IMR-90 (cell line): Measurements from ENCODE around the gene AKT2. TPM values are rescaled to one million over a fixed set of nuclear protein-coding genes. Genes with fewer than 3 reads are reported as not detected.

Source experiments
- ATAC-seq: fragments of 200-7000 bp; cut with Tn5 transposase; 2 replicates; pipeline ENCODE4 v1.9.1; 2020; ENCODE audit warnings: low read depth, mild to moderate bottlenecking, moderate library complexity
- BruUV-seq: library from RNA; stranded (reverse); fragments of 400-500 nt; replicated peaks from 2 replicates; lab custom pipeline; 2021; lab: Mats Ljungman, UMichigan
- CTCF ChIA-PET: fragments of 300-600 bp; formaldehyde crosslinking; extraction: SDS; loops from one replicate; lab custom pipeline; 2021; ENCODE audit warnings: antibody characterized with exemption; lab: Yijun Ruan, JAX
- POLR2A ChIA-PET: fragments of 300-600 bp; sonication (Branson Sonifier 250); formaldehyde crosslinking; loops from one replicate; lab custom pipeline; 2022; ENCODE audit warnings: antibody characterized with exemption; ENCODE audit not compliant: unreplicated experiment; lab: Charles Lee
- DNase-seq: peaks from one replicate; pipeline ENCODE4 v3.0.0; 2013
- H2AFZ ChIP-seq: replicated peaks from 2 replicates; pipeline ENCODE3; 2013; ENCODE audit warnings: low read length, mild to moderate bottlenecking; ENCODE audit not compliant: poor library complexity
- H2AK5ac ChIP-seq: 2 replicates; pipeline ENCODE4 v1.6.1; 2013; ENCODE audit warnings: low read depth, low read length, inconsistent platforms
- H2AK9ac ChIP-seq: replicated peaks from 2 replicates; pipeline ENCODE3; 2013; ENCODE audit warnings: mild to moderate bottlenecking, low read depth, low read length, moderate library complexity; ENCODE audit not compliant: poor library complexity
- H2BK120ac ChIP-seq: 2 replicates; pipeline ENCODE4 v1.6.1; 2013; ENCODE audit warnings: low read depth, low read length, inconsistent platforms
- H2BK15ac ChIP-seq: 3 replicates; pipeline ENCODE4 v1.6.1; 2013; ENCODE audit warnings: low read depth, low read length, inconsistent platforms
- H2BK20ac ChIP-seq: 2 replicates; pipeline ENCODE4 v1.6.1; 2013; ENCODE audit warnings: low read depth, mild to moderate bottlenecking, inconsistent platforms, low read length, moderate library complexity
- H2BK5ac ChIP-seq: 2 replicates; pipeline ENCODE4 v1.6.1; 2013; ENCODE audit warnings: mild to moderate bottlenecking, low read depth, low read length, inconsistent platforms; ENCODE audit not compliant: poor library complexity, severe bottlenecking
- H3K14ac ChIP-seq: replicated peaks from 2 replicates; pipeline ENCODE4 v1.6.1; 2013; ENCODE audit warnings: low read depth, low read length, inconsistent platforms
- H3K18ac ChIP-seq: 2 replicates; pipeline ENCODE4 v1.6.1; 2013; ENCODE audit warnings: low read depth, low read length, control low read depth
- H3K23ac ChIP-seq: 2 replicates; pipeline ENCODE4 v1.6.1; 2013; ENCODE audit warnings: low read depth, low read length, inconsistent platforms
- H3K27ac ChIP-seq: 2 replicates; pipeline ENCODE4 v1.5.1; 2013; ENCODE audit warnings: mild to moderate bottlenecking, control low read depth, low read length; ENCODE audit not compliant: insufficient read depth
- H3K27me3 ChIP-seq: 2 replicates; pipeline ENCODE4 v1.6.1; 2013; ENCODE audit warnings: low read length; ENCODE audit not compliant: control insufficient read depth, insufficient read depth
- H3K36me3 ChIP-seq: 2 replicates; pipeline ENCODE4 v1.6.1; 2013; ENCODE audit warnings: low read length, mixed read lengths; ENCODE audit not compliant: control insufficient read depth, insufficient read depth
- H3K4ac ChIP-seq: 2 replicates; pipeline ENCODE4 v1.6.1; 2013; ENCODE audit warnings: low read depth, low read length, inconsistent platforms
- H3K4me1 ChIP-seq: 2 replicates; pipeline ENCODE4 v1.6.1; 2013; ENCODE audit warnings: low read length, mixed read lengths; ENCODE audit not compliant: control insufficient read depth, insufficient read depth
- H3K4me2 ChIP-seq: 2 replicates; pipeline ENCODE4 v1.6.1; 2013; ENCODE audit warnings: low read depth, mild to moderate bottlenecking, control low read depth, low read length, moderate library complexity
- H3K4me3 ChIP-seq: 2 replicates; pipeline ENCODE4 v1.5.1; 2013; ENCODE audit warnings: low read depth, mild to moderate bottlenecking, control low read depth, low read length, moderate library complexity; ENCODE audit not compliant: insufficient read depth
- H3K56ac ChIP-seq: 2 replicates; pipeline ENCODE4 v1.6.1; 2013; ENCODE audit warnings: low read length, inconsistent platforms; ENCODE audit not compliant: insufficient read depth; ENCODE audit errors: extremely low read depth
- H3K79me1 ChIP-seq, 2 experiments: 2 replicates each; pipeline ENCODE4 v1.6.1; 2013; ENCODE audit warnings: low read length in 2 of 2, inconsistent platforms in 1 of 2, low read depth in 1 of 2
- H3K9ac ChIP-seq: 2 replicates; pipeline ENCODE4 v1.6.1; 2013; ENCODE audit warnings: low read depth, low read length, control low read depth
- H3K9me1 ChIP-seq: 2 replicates; pipeline ENCODE4 v1.6.1; 2013; ENCODE audit warnings: low read length, inconsistent platforms; ENCODE audit not compliant: insufficient read depth
- H3K9me3 ChIP-seq: 2 replicates; pipeline ENCODE4 v1.6.1; 2013; ENCODE audit warnings: low read length; ENCODE audit not compliant: control insufficient read depth, insufficient read depth
- H4K20me1 ChIP-seq: 2 replicates; pipeline ENCODE4 v1.6.1; 2013; ENCODE audit warnings: low read length, inconsistent platforms; ENCODE audit not compliant: insufficient read depth
- H4K5ac ChIP-seq: 2 replicates; pipeline ENCODE4 v1.6.1; 2013; ENCODE audit warnings: mild to moderate bottlenecking, low read depth, low read length, control low read depth
- H4K8ac ChIP-seq, 2 experiments: 2 replicates each; pipeline ENCODE4 v1.6.1; 2013; ENCODE audit warnings: low read depth in 2 of 2, low read length in 2 of 2, control low read depth in 1 of 2, inconsistent platforms in 1 of 2
- H4K91ac ChIP-seq: 2 replicates; pipeline ENCODE4 v1.6.1; 2013; ENCODE audit warnings: low read depth, low read length, inconsistent platforms; ENCODE audit not compliant: insufficient read depth
- BHLHE40 ChIP-seq: fragments of 150-350 bp; IDR thresholded peaks from 2 replicates; pipeline ENCODE4 v1.6.1; 2016; ENCODE audit warnings: mild to moderate bottlenecking, low read depth, low read length
- CEBPB ChIP-seq: IDR thresholded peaks from 2 replicates; pipeline ENCODE4 v1.6.1; 2012; ENCODE audit warnings: low read depth, low read length, improper control_type of control experiment
- CHD1 ChIP-seq: IDR thresholded peaks from 2 replicates; pipeline ENCODE4 v1.6.1; 2012; ENCODE audit warnings: low read depth, low read length, improper control_type of control experiment
- CTCF ChIP-seq: conservative IDR thresholded peaks from 2 replicates; pipeline ENCODE4 v1.5.1; 2012; ENCODE audit warnings: mild to moderate bottlenecking, low read depth, low read length, improper control_type of control experiment
- ELK1 ChIP-seq: fragments of 150-350 bp; IDR thresholded peaks from 2 replicates; pipeline ENCODE4 v1.6.1; 2016; ENCODE audit warnings: low read depth, mild to moderate bottlenecking, low read length, moderate library complexity, borderline replicate concordance
- FOS ChIP-seq: fragments of 150-350 bp; IDR thresholded peaks from 2 replicates; pipeline ENCODE4 v1.6.1; 2016; ENCODE audit warnings: low read depth, low read length
- MAFK ChIP-seq: IDR thresholded peaks from 2 replicates; pipeline ENCODE4 v1.6.1; 2012; ENCODE audit warnings: low read depth, low read length, improper control_type of control experiment
- MAZ ChIP-seq: IDR thresholded peaks from 2 replicates; pipeline ENCODE4 v1.6.1; 2012; ENCODE audit warnings: low read depth, mild to moderate bottlenecking, low read length, improper control_type of control experiment, moderate library complexity, borderline replicate concordance
- MXI1 ChIP-seq: IDR thresholded peaks from 2 replicates; pipeline ENCODE4 v1.6.1; 2012; ENCODE audit warnings: low read depth, mild to moderate bottlenecking, low read length, moderate library complexity, borderline replicate concordance
- NFE2L2 ChIP-seq: fragments of 150-350 bp; IDR thresholded peaks from 2 replicates; pipeline ENCODE4 v1.6.1; 2016; ENCODE audit warnings: low read depth, mild to moderate bottlenecking, low read length
- POLR2A ChIP-seq: IDR thresholded peaks from 2 replicates; pipeline ENCODE4 v1.6.1; 2012; ENCODE audit warnings: mild to moderate bottlenecking, low read depth, low read length
- RAD21 ChIP-seq: IDR thresholded peaks from 2 replicates; pipeline ENCODE4 v1.6.1; 2012; ENCODE audit warnings: low read length, improper control_type of control experiment
- RCOR1 ChIP-seq: IDR thresholded peaks from 2 replicates; pipeline ENCODE4 v1.6.1; 2012; ENCODE audit warnings: mild to moderate bottlenecking, low read length, improper control_type of control experiment; ENCODE audit not compliant: insufficient replicate concordance
- RFX5 ChIP-seq: IDR thresholded peaks from 2 replicates; pipeline ENCODE4 v1.8.0; 2012; ENCODE audit warnings: low read depth, mild to moderate bottlenecking, low read length, moderate library complexity
- SMC3 ChIP-seq: fragments of 150-350 bp; IDR thresholded peaks from 2 replicates; pipeline ENCODE4 v1.6.1; 2016; ENCODE audit warnings: low read depth, mild to moderate bottlenecking, antibody characterized with exemption, low read length, moderate library complexity
- USF2 ChIP-seq: fragments of 150-350 bp; IDR thresholded peaks from 2 replicates; pipeline ENCODE4 v1.6.1; 2017; ENCODE audit warnings: mild to moderate bottlenecking, antibody characterized with exemption, low read length, low read depth
- WGBS, 2 experiments: methylation state at CpG; one replicate each; pipeline versions ENCODE4 v1.1.5 to v1.1.7; 2013; ENCODE audit warnings: missing lambda C conversion rate in 2 of 2; ENCODE audit not compliant: insufficient read length in 1 of 2; ENCODE audit errors: extremely low coverage in 2 of 2; 5-methylcytosine and 5-hydroxymethylcytosine counted together
- dilution Hi-C: fragments of 300-500 bp; cut with HindIII; formaldehyde crosslinking; loops from one replicate; pipeline ENCODE4 v1.14.3; 2018; ENCODE audit warnings: low sequenced_read_pairs; ENCODE audit not compliant: unreplicated experiment
- in situ Hi-C: fragments of 300-500 bp; cut with MboI; formaldehyde crosslinking; loops from 3 replicates; pipeline ENCODE4 v1.14.3; 2019; ENCODE audit warnings: low sequenced_read_pairs, inconsistent platforms, mixed read lengths
- intact Hi-C: fragments of 100-400 bp; cut with micrococcal nuclease; formaldehyde crosslinking; loops from 2 replicates; pipeline ENCODE4 v1.10.0; 2022
- polyA plus RNA-seq, 3 experiments: library from polyadenylated mRNA; depleted of rRNA; stranded (reverse); fragments of >200 nt; gene quantifications; 2 replicates each; pipeline ENCODE4 v1.2.3, GENCODE V29; 2012; ENCODE audit warnings: low replicate concordance in 1 of 3
- total RNA-seq: library from RNA; depleted of rRNA; stranded (reverse); fragments of >200 nt; gene quantifications from 2 replicates; pipeline ENCODE4 v1.2.3, GENCODE V29; 2012

AKT2 gene
- total and polyA plus RNA-seq, 2 of the 4 experiments (the other 2 are of a cell fraction), result 61.5 to 104 TPM

GRCh38 chr19:40236026-40236355, 49.2 kb downstream of the AKT2 start:
- dilution Hi-C loops (no loop called here), in situ Hi-C loops (no loop called here), intact Hi-C loops (no loop called here)
- H4K20me1 ChIP-seq, result no peaks in the 10 kb centered on the region; the same call in 1 of the 2 replicates
- H3K23ac ChIP-seq, result no peak overlapping the region
- no peaks in the 10 kb centered on the region for H3K27me3 ChIP-seq
- no peak overlapping the region for H2AFZ ChIP-seq
- H2AK5ac ChIP-seq, result no peak overlapping the region
- no peak overlapping the region for H3K4me2 ChIP-seq
- no peak overlapping the region for H4K91ac ChIP-seq
- no peak overlapping the region for H3K18ac ChIP-seq
- H3K36me3 ChIP-seq, result peaks cover 60% of the 10 kb centered on the region
- no peak overlapping the region for H2BK20ac ChIP-seq
- no peak overlapping the region for H2BK120ac ChIP-seq
- H3K4ac ChIP-seq, result no peak overlapping the region
- no TSS peak for BruUV-seq
- POLR2A ChIA-PET, result no interaction called here
- H3K27ac ChIP-seq, result no peak overlapping the region
- no peak overlapping the region for H4K8ac ChIP-seq
- ATAC-seq (no peak), DNase-seq (no peak)
- H2AK9ac ChIP-seq, result peak overlapping the region; percentile 28
- no peak overlapping the region for H2BK15ac ChIP-seq
- CTCF ChIA-PET, result no interaction called here
- 93% methylated on average over 3 of the region's 9 CpGs; no CpG with 5 or more reads in 1 of the 2 experiments for whole genome bisulfite sequencing, 2 experiments
- H3K9ac ChIP-seq, result no peak overlapping the region
- H4K5ac ChIP-seq, result no peak overlapping the region
- no peak overlapping the region for H3K4me3 ChIP-seq
- no peaks in the 10 kb centered on the region for H3K9me3 ChIP-seq
- no peak for TF ChIP-seq POLR2A
- TF ChIP-seq BHLHE40, result no peak
- no peak for TF ChIP-seq ELK1
- TF ChIP-seq RFX5, result no peak
- TF ChIP-seq MAFK, result no peak
- no peak for TF ChIP-seq CTCF
- no peak for TF ChIP-seq RCOR1
- TF ChIP-seq NFE2L2, result no peak
- no peak for TF ChIP-seq USF2
- no peak for TF ChIP-seq MAZ
- TF ChIP-seq SMC3, result no peak
- no peak for TF ChIP-seq FOS
- no peak for TF ChIP-seq MXI1
- TF ChIP-seq CEBPB, result no peak
- TF ChIP-seq CHD1, result no peak
- no peak for TF ChIP-seq RAD21
- no peak overlapping the region for H3K56ac ChIP-seq
- no peak overlapping the region for H2BK5ac ChIP-seq
- peaks cover 11% of the 10 kb centered on the region for H3K4me1 ChIP-seq
- no peak overlapping the region for H3K14ac ChIP-seq
- H3K9me1 ChIP-seq, result peaks cover 12% of the 10 kb centered on the region
- peaks cover 3 to 13% of the 10 kb centered on the region in 2 experiments; a peak in 1 of 4 replicates for H3K79me1 ChIP-seq
